Inflammatory macrophage treated with lipopolysaccharide for 4 hours (primary cell): ENCODE results near the gene AARS1.
"Not testable (repeated sequence)": the region's sequence is repeated elsewhere in the genome, so short reads cannot be mapped to it uniquely, and the experiment has no call there.

Experiments used
- DNase-seq: peaks from one replicate; pipeline ENCODE4 v3.0.0-alpha.2; 2020

The AARS1 gene

GRCh38 chr16:70270176-70270575, 19.1 kb downstream of the AARS1 start:
- DNase-seq = no peak

- DNase-seq = no peak
Observed at GRCh38 chr16:70269471-70269870, 19.8 kb downstream of the AARS1 start.

- DNase-seq = not testable (repeated sequence)
Observed at GRCh38 chr16:70267922-70268321, 21.4 kb downstream of the AARS1 start.

- DNase-seq = peak; percentile 36
Observed at GRCh38 chr16:70267516-70267915, 21.8 kb downstream of the AARS1 start.

GRCh38 chr16:70259903-70260302, 29.4 kb downstream of the AARS1 start:
- DNase-seq = not testable (repeated sequence)

GRCh38 chr16:70258946-70259345, 30.4 kb downstream of the AARS1 start:
- DNase-seq = no peak

- DNase-seq = no peak
Observed at GRCh38 chr16:70258065-70258464, 31.2 kb downstream of the AARS1 start.

GRCh38 chr16:70257391-70257790, 31.9 kb downstream of the AARS1 start:
- DNase-seq = no peak

GRCh38 chr16:70255574-70255973, 33.7 kb downstream of the AARS1 start:
- no peak for DNase-seq

- DNase-seq = no peak
Observed at GRCh38 chr16:70254965-70255286, 34.4 kb downstream of the AARS1 start.

GRCh38 chr16:70254180-70254964, 34.9 kb downstream of the AARS1 start:
- DNase-seq = no peak

- peak; percentile 41 for DNase-seq
Observed at GRCh38 chr16:70253291-70254106, 35.8 kb downstream of the AARS1 start.

- peak; percentile 1 for DNase-seq
Observed at GRCh38 chr16:70252355-70252988, 36.8 kb downstream of the AARS1 start.

- peak; percentile 95 for DNase-seq
Observed at GRCh38 chr16:70251629-70252354, 37.5 kb downstream of the AARS1 start, which contains the start of gene EXOSC6. TSS of gene EXOSC6 (minus strand) at chr16:70251940. CDS start at chr16:70251900, 40 bp downstream.

GRCh38 chr16:70250748-70251628, 38.3 kb downstream of the AARS1 start:
- DNase-seq = peak; percentile 44

GRCh38 chr16:70249697-70250096, 39.6 kb downstream of the AARS1 start:
- not testable (repeated sequence) for DNase-seq

GRCh38 chr16:70238773-70239172, 50.5 kb downstream of the AARS1 start:
- DNase-seq = peak; percentile 29

GRCh38 chr16:70231831-70232230, 57.5 kb downstream of the AARS1 start:
- DNase-seq = not testable (repeated sequence)

- not testable (repeated sequence) for DNase-seq
Observed at GRCh38 chr16:70226024-70226423, 63.3 kb downstream of the AARS1 start.

- DNase-seq = not testable (repeated sequence)
Observed at GRCh38 chr16:70225430-70225829, 63.9 kb downstream of the AARS1 start.

GRCh38 chr16:70224645-70225044, 64.7 kb downstream of the AARS1 start:
- DNase-seq = not testable (repeated sequence)
